RWPE1 (cell line): ENCODE measurements around the gene XXYLT1.
A peak's percentile ranks its signal among the peaks of the same experiment; 100 is the strongest.

Experiments used
- CTCF ChIA-PET: fragments of 350-600 bp; sonication (Branson Sonifier 250); formaldehyde crosslinking; extraction: SDS; loops from one replicate; lab custom pipeline; 2021; lab: Yijun Ruan, JAX
- POLR2A ChIA-PET: fragments of 400-600 bp; formaldehyde crosslinking; extraction: SDS; loops from one replicate; lab custom pipeline; 2020; ENCODE audit warnings: antibody characterized with exemption; ENCODE audit not compliant: low non-redundant PET; lab: Yijun Ruan, JAX
- DNase-seq: peaks from one replicate; pipeline ENCODE4 v3.0.0; 2012; ENCODE audit warnings: low spot score
- H3K27ac ChIP-seq: fragments of 450-650 bp; 2 replicates; pipeline ENCODE4 v1.5.1; 2017
- TF ChIP-seq, protein P1 (sequence below): fragments of 450-650 bp; conservative IDR thresholded peaks from 2 replicates; pipeline ENCODE4 v1.5.1; 2017; ENCODE audit warnings: low read depth, mild to moderate bottlenecking

The XXYLT1 gene

DNA sequence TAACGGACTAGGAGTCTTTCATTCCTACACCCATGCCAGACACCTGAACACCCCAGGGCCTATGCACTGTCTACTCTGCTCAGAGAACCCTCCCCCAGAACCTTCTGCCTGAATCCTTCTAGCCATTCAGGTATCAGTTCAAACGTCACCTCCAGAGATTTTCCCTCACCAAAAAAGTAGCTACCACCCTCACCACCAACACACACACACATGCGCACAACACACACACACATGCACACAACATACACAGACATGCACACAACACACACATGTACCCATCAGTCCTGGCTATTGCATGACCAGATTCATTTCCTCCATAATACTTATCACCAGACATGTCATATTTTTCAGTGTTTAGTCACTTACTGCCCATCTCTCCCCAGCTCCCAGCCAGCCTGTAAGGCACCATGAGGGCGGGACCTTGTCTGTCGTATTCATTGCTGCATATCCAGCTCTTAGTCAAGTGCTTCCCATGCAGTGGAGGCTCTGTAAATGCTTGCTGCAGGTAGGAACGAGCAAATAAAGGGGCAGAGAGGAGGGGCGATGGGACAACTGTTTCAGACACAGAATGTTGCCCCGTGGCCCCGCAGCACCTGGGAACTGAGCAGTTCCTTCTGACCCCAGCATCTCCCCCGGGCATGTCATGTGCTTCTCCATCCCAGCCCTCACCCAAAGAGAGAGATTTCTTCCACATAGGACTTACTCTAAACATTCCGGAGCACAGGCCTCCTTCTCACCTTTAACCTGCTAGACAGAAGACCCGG is 29.2 kb downstream of the XXYLT1 start:
- no peak overlapping the region for H3K27ac ChIP-seq
- DNase-seq = no peak
- TF ChIP-seq, protein P1, sequence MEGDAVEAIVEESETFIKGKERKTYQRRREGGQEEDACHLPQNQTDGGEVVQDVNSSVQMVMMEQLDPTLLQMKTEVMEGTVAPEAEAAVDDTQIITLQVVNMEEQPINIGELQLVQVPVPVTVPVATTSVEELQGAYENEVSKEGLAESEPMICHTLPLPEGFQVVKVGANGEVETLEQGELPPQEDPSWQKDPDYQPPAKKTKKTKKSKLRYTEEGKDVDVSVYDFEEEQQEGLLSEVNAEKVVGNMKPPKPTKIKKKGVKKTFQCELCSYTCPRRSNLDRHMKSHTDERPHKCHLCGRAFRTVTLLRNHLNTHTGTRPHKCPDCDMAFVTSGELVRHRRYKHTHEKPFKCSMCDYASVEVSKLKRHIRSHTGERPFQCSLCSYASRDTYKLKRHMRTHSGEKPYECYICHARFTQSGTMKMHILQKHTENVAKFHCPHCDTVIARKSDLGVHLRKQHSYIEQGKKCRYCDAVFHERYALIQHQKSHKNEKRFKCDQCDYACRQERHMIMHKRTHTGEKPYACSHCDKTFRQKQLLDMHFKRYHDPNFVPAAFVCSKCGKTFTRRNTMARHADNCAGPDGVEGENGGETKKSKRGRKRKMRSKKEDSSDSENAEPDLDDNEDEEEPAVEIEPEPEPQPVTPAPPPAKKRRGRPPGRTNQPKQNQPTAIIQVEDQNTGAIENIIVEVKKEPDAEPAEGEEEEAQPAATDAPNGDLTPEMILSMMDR = no peak
- POLR2A ChIA-PET = no interaction called here
- CTCF ChIA-PET = no interaction called here

DNA sequence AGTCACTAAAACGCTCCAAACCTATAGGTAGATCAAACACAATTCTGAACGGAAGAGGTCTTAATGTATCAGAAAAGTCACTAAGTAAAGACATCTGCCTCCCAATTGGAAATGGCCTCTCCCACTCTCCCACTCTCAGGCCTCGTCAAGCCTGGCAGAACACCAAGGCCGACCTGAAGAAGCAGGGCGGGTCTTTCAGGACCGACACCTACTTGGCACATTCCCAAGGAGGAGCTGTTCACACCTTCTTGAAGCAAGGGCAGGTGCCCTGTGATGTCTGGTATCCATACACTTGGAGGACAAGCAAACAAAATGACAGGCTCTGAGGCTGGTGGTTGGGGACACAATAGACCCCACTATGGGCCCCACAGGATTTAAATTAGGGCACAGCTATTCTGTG is 30.0 kb downstream of the XXYLT1 start:
- CTCF ChIA-PET = no interaction called here

DNA sequence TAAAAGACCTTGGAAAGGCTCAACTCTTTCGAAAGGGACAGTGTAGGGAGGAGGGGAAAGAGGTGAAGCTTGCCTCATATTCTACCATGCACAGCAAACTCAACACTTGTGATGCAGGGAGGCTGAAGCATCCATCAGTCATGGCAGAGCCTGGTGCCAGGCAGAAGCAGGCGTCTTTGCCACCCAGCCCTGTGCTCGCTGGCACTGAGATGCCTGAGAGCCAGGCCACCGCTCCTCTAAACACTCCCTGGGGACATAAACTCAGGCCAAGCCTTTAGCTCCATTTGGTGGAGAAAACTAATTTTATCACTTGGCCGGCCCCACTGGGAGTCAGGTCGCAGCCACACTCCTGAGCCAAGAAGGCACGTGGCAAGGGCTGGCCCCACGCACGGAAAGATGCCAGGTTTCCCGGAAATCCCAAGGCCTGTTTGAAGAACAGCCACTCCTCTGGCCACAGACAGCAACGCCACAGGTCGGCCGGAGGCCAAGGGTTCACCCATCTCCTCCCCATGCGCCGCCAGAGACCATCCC is 30.7 kb downstream of the XXYLT1 start:
- ChIA-PET POLR2A (no interaction called here), CTCF (interaction anchor here (0.6 kb wide), 1 partner anchor 104 kb away, joined by 4 read pairs; no protein-coding TSS in a partner anchor)
- no peak for DNase-seq
- TF ChIP-seq, protein P1 = no peak
- H3K27ac ChIP-seq = no peak overlapping the region

More for the DNA sequence above, 30.0 kb downstream of the XXYLT1 start:
- TF ChIP-seq, protein P1 = no peak
- DNase-seq = no peak
- POLR2A ChIA-PET = no interaction called here
- H3K27ac ChIP-seq = no peak overlapping the region

DNA sequence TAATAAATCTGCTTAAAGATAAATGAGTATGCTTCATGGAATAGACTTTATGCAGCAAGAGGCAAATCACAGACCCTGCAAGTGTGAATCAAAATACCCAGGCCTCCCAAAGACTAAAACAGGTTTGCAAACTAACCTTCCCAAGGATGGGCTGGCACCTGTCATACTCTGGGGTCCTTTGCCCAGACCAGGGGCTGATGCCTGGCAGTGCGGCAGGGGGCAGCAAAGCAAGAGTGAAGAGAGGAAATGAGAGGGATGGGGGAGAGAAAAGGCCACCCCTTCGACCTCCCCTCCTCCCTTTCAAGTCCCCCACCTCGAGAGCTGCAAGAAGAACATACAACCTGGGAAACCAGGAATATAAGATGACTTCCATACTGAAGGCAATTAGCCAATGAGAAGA is 31.8 kb downstream of the XXYLT1 start:
- TF ChIP-seq, protein P1 = no peak
- ChIA-PET CTCF (no interaction called here), POLR2A (no interaction called here)
- no peak for DNase-seq
- no peak overlapping the region for H3K27ac ChIP-seq

DNA sequence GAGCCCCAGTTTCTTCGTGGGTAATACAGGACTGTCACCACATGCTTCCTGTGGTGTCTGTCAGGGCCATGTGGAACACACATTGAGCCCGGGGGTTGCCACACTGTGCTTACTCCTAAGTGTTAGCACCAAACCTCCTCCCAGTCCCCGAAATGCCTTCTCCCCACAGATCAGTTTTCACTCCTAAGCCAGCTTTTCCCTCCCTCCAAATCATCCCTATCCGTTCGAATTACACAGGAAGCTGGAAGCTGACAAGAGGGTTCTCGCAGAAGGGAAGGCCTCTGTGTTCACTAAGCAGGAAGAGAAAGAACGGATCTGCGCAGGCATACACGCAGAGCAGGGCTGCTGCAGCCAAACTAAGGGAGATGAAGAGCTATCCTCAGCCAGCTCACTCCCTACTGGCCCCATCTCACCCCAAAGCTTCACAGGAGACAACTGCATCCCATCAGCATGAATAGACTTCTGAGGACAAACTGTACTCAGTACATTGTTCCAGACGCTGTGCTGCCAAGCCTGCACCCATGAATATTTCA is 32.3 kb downstream of the XXYLT1 start:
- no peak for DNase-seq
- POLR2A ChIA-PET = no interaction called here
- TF ChIP-seq, protein P1 = no peak
- H3K27ac ChIP-seq = peak overlapping the region; percentile 33; the same call in 1 of the 2 replicates
- CTCF ChIA-PET = no interaction called here

DNA sequence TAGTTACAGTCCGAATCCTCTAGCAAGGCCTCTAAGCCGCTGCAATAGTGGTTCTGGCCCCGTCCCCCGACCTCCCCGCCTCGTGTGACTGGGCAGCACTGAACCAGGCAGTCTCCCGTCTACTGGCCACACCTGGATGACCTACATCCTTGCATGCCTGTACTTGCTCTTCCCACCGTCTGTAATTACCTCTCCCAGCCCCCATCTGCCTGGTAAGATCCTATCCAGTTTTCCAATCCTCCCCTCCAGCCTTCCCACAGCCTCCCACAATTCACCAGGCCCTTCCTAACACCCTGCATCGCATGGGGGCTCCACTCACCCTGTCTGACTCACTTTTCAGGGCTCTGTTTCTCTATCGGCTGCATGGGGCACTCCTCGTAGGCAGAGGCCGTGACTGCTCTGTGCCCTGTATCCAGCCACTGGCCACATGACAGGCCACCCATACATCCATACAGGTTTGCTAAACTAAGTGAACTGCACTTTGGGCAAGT is 32.8 kb downstream of the XXYLT1 start:
- TF ChIP-seq, protein P1 = no peak
- ChIA-PET CTCF (no interaction called here), POLR2A (no interaction called here)
- DNase-seq = peak; percentile 50
- peak overlapping the region; percentile 33 for H3K27ac ChIP-seq
